Measurements from ENCODE around the gene C17orf75.
A peak's percentile ranks its signal among the peaks of the same experiment; 100 is the strongest.
"Not testable (repeated sequence)": the region's sequence is repeated elsewhere in the genome, so short reads cannot be mapped to it uniquely, and the experiment has no call there.

The C17orf75 gene

DNA sequence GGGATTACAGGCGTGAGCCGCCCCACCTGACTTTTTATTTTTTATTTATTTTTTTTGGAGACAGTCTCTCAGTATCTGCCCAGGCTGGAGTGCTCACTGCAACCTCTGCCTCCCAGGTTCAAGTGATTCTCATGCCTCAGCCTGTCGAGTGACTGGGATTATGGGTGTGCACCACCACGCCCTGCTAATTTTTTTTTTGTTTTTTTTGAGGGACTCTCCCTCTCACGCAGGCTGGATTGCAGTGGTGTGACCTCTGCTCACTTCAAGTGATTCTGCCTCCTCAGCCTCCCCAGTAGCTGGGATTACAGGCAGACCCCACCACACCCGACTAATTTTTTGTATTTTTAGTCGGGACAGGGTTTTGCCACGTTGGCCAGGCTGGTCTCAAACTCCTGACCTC is 15.6 kb upstream of the C17orf75 start:
- no peaks in the 10 kb centered on the region for H3K27me3 ChIP-seq (replicated peaks; ENCODE audit: control insufficient read depth, insufficient read depth, low read length)
- no peak overlapping the region for H3K9ac ChIP-seq (ENCODE audit: low read length)
- no peaks in the 10 kb centered on the region for H3K9me3 ChIP-seq (ENCODE audit: control insufficient read depth, low read length)
- H3K4me1 ChIP-seq (ENCODE audit: control insufficient read depth, insufficient read depth, low read length) = peaks cover 43% of the 10 kb centered on the region
- DNase-seq (ENCODE audit: low read depth) = no peak
- H3K36me3 ChIP-seq (ENCODE audit: control insufficient read depth, insufficient read depth, low read length, severe bottlenecking) = peaks cover 77% of the 10 kb centered on the region
- H3K4me3 ChIP-seq (ENCODE audit: low read length) = no peak overlapping the region

DNA sequence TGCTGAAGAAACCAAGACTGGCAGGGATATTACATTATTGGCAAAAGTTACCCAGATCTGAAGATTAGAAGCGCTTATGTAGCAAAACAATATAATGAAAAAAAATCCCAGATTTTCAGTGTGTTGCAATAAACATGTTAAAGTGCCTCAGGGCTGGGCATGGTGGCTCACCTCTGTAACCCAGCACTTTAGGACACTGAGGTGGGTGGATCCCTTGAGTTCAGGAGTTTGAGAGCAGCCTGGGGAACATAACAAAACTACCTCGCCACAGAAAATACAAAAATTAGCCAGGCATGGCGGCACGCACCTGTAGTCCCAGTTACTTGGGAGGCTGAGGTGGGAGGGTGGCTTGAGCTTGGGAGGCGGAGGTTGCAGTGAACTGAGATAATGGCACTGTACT is 14.8 kb upstream of the C17orf75 start:
- Histone ChIP-seq H3K4me3 (ENCODE audit: low read length) (no peak overlapping the region), H3K9ac (ENCODE audit: low read length) (peak overlapping the region; percentile 9), H3K9me3 (ENCODE audit: control insufficient read depth, low read length) (no peaks in the 10 kb centered on the region), H3K27me3 (replicated peaks; ENCODE audit: control insufficient read depth, insufficient read depth, low read length) (no peaks in the 10 kb centered on the region), H3K36me3 (ENCODE audit: control insufficient read depth, insufficient read depth, low read length, severe bottlenecking) (peaks cover 73% of the 10 kb centered on the region), H3K4me1 (ENCODE audit: control insufficient read depth, insufficient read depth, low read length) (peaks cover 49% of the 10 kb centered on the region)
- DNase-seq (ENCODE audit: low read depth) = peak; percentile 79

- Histone ChIP-seq H3K27me3 (replicated peaks; ENCODE audit: control insufficient read depth, insufficient read depth, low read length) (no peaks in the 10 kb centered on the region), H3K9ac (ENCODE audit: low read length) (peak overlapping the region; percentile 9), H3K4me3 (ENCODE audit: low read length) (peak overlapping the region; percentile 44), H3K4me1 (ENCODE audit: control insufficient read depth, insufficient read depth, low read length) (peaks cover 47% of the 10 kb centered on the region), H3K36me3 (ENCODE audit: control insufficient read depth, insufficient read depth, low read length, severe bottlenecking) (peaks cover 69% of the 10 kb centered on the region), H3K9me3 (ENCODE audit: control insufficient read depth, low read length) (no peaks in the 10 kb centered on the region)
- DNase-seq (ENCODE audit: low read depth) = no peak
Measured at GRCh38 chr17:32356378-32356743, 14.4 kb upstream of the C17orf75 start.

GRCh38 chr17:32355649-32356377 is 13.8 kb upstream of the C17orf75 start:
- Histone ChIP-seq H3K4me3 (ENCODE audit: low read length) (peak overlapping the region; percentile 44), H3K36me3 (ENCODE audit: control insufficient read depth, insufficient read depth, low read length, severe bottlenecking) (peaks cover 64% of the 10 kb centered on the region), H3K9me3 (ENCODE audit: control insufficient read depth, low read length) (no peaks in the 10 kb centered on the region), H3K27me3 (replicated peaks; ENCODE audit: control insufficient read depth, insufficient read depth, low read length) (no peaks in the 10 kb centered on the region), H3K9ac (ENCODE audit: low read length) (no peak overlapping the region), H3K4me1 (ENCODE audit: control insufficient read depth, insufficient read depth, low read length) (peaks cover 45% of the 10 kb centered on the region)
- peak; percentile 20 for DNase-seq (ENCODE audit: low read depth)

GRCh38 chr17:32352734-32353133 is 10.8 kb upstream of the C17orf75 start:
- Histone ChIP-seq H3K36me3 (ENCODE audit: control insufficient read depth, insufficient read depth, low read length, severe bottlenecking) (peaks cover 33% of the 10 kb centered on the region), H3K9ac (ENCODE audit: low read length) (peak overlapping the region; percentile 100), H3K4me3 (ENCODE audit: low read length) (peak overlapping the region; percentile 97)

DNA sequence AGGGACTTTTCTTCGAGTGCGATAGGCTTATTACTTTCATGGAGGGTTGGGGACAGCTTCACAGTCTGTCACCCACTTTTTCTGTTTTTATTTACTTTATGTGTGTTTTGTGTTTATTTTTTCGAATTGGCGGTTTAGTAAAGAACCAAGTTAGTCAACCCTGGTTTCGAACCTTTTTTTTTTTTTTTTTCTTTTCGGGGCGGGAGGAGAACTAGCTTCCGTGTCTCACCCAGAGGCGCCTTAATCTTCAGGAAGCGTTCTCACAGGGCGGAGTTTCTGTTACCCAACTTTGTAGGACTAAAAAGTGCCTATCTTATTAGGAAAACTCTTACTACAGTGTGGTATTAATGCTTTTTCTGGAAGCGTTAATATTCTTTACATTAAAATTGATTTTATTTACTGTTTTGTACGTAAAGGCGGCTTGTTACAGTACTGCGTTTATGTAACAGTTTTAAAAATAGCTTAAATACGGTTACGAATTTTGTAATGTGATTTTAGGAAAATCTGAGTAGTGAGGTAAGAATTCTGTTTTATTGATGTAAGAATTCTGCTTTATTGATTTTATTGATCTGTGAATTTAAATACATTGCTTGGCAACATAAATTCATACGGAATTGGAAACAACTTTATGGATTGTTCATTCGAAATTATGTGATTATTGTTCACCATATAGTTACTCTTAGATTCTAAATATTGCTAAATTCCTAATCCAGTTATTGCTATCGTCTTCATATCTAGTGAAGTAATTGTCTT is 8.9 kb upstream of the C17orf75 start:
- H3K27me3 ChIP-seq (replicated peaks; ENCODE audit: control insufficient read depth, insufficient read depth, low read length) = no peaks in the 10 kb centered on the region
- peak; percentile 85 for DNase-seq (ENCODE audit: low read depth)
- peaks cover 39% of the 10 kb centered on the region for H3K4me1 ChIP-seq (ENCODE audit: control insufficient read depth, insufficient read depth, low read length)
- peak overlapping the region; percentile 97 for H3K4me3 ChIP-seq (ENCODE audit: low read length)
- peak overlapping the region; percentile 100 for H3K9ac ChIP-seq (ENCODE audit: low read length)
- H3K9me3 ChIP-seq (ENCODE audit: control insufficient read depth, low read length) = no peaks in the 10 kb centered on the region
- peaks cover 30% of the 10 kb centered on the region for H3K36me3 ChIP-seq (ENCODE audit: control insufficient read depth, insufficient read depth, low read length, severe bottlenecking)

More at GRCh38 chr17:32352734-32353133, 10.8 kb upstream of the C17orf75 start:
- not testable (repeated sequence) for DNase-seq (ENCODE audit: low read depth); H3K9me3 ChIP-seq (ENCODE audit: control insufficient read depth, low read length); H3K27me3 ChIP-seq (replicated peaks; ENCODE audit: control insufficient read depth, insufficient read depth, low read length)
- peaks cover 51% of the 10 kb centered on the region for H3K4me1 ChIP-seq (ENCODE audit: control insufficient read depth, insufficient read depth, low read length)

GRCh38 chr17:32349854-32350665 is 8.1 kb upstream of the C17orf75 start, which contains the start of gene ZNF207:
ZNF207 (plus strand) TSS chr17:32350157; CDS start chr17:32350286, 129 bp downstream.
- Histone ChIP-seq H3K4me1 (ENCODE audit: control insufficient read depth, insufficient read depth, low read length) (peaks cover 31% of the 10 kb centered on the region), H3K36me3 (ENCODE audit: control insufficient read depth, insufficient read depth, low read length, severe bottlenecking) (peaks cover 22% of the 10 kb centered on the region), H3K4me3 (ENCODE audit: low read length) (peak within 1 kb of the TSS; percentile 97), H3K9me3 (ENCODE audit: control insufficient read depth, low read length) (no peaks in the 10 kb centered on the region), H3K9ac (ENCODE audit: low read length) (peak within 1 kb of the TSS; percentile 100), H3K27me3 (replicated peaks; ENCODE audit: control insufficient read depth, insufficient read depth, low read length) (no peaks in the 10 kb centered on the region)
- DNase-seq (ENCODE audit: low read depth) = peak; percentile 99

- no peaks in the 10 kb centered on the region for H3K9me3 ChIP-seq (ENCODE audit: control insufficient read depth, low read length)
- peaks cover 27% of the 10 kb centered on the region for H3K4me1 ChIP-seq (ENCODE audit: control insufficient read depth, insufficient read depth, low read length)
- H3K4me3 ChIP-seq (ENCODE audit: low read length) = peak overlapping the region; percentile 97
- H3K9ac ChIP-seq (ENCODE audit: low read length) = peak overlapping the region; percentile 100
- DNase-seq (ENCODE audit: low read depth) = peak; percentile 28
- peaks cover 16% of the 10 kb centered on the region for H3K36me3 ChIP-seq (ENCODE audit: control insufficient read depth, insufficient read depth, low read length, severe bottlenecking)
- H3K27me3 ChIP-seq (replicated peaks; ENCODE audit: control insufficient read depth, insufficient read depth, low read length) = no peaks in the 10 kb centered on the region
Measured at GRCh38 chr17:32349503-32349853, 7.5 kb upstream of the C17orf75 start.

GRCh38 chr17:32348483-32348800 is 6.5 kb upstream of the C17orf75 start:
- DNase-seq (ENCODE audit: low read depth) = no peak
- Histone ChIP-seq H3K4me1 (ENCODE audit: control insufficient read depth, insufficient read depth, low read length) (peaks cover 18% of the 10 kb centered on the region), H3K9me3 (ENCODE audit: control insufficient read depth, low read length) (no peaks in the 10 kb centered on the region), H3K36me3 (ENCODE audit: control insufficient read depth, insufficient read depth, low read length, severe bottlenecking) (peaks cover 8% of the 10 kb centered on the region), H3K27me3 (replicated peaks; ENCODE audit: control insufficient read depth, insufficient read depth, low read length) (no peaks in the 10 kb centered on the region), H3K9ac (ENCODE audit: low read length) (no peak overlapping the region), H3K4me3 (ENCODE audit: low read length) (no peak overlapping the region)

GRCh38 chr17:32345951-32346600 is 4.1 kb upstream of the C17orf75 start:
- Histone ChIP-seq H3K9ac (ENCODE audit: low read length) (no peak overlapping the region), H3K9me3 (ENCODE audit: control insufficient read depth, low read length) (no peaks in the 10 kb centered on the region), H3K36me3 (ENCODE audit: control insufficient read depth, insufficient read depth, low read length, severe bottlenecking) (no peaks in the 10 kb centered on the region), H3K4me1 (ENCODE audit: control insufficient read depth, insufficient read depth, low read length) (peaks cover 14% of the 10 kb centered on the region), H3K4me3 (ENCODE audit: low read length) (no peak overlapping the region), H3K27me3 (replicated peaks; ENCODE audit: control insufficient read depth, insufficient read depth, low read length) (no peaks in the 10 kb centered on the region)
- DNase-seq (ENCODE audit: low read depth) = no peak
